Osteoblast (primary cell): ENCODE measurements around the gene CACNA1F. TPM values are rescaled to one million over a fixed set of nuclear protein-coding genes. Genes with fewer than 3 reads are reported as not detected.

Experiments
- DNase-seq: peaks from one replicate; pipeline ENCODE4 v3.0.0; 2011; ENCODE audit warnings: low spot score, mixed read lengths; ENCODE audit not compliant: insufficient read length; ENCODE audit errors: missing footprints
- H2AFZ ChIP-seq: 2 replicates; pipeline ENCODE4 v1.6.0; 2011; ENCODE audit warnings: mild to moderate bottlenecking, low read length
- H3K27ac ChIP-seq: 2 replicates; pipeline ENCODE4 v1.5.1; 2011; ENCODE audit warnings: mild to moderate bottlenecking, low read depth, low read length, moderate library complexity
- H3K27me3 ChIP-seq: 2 replicates; pipeline ENCODE4 v1.6.0; 2012; ENCODE audit warnings: mild to moderate bottlenecking, control low read depth, inconsistent platforms, low read length, moderate library complexity; ENCODE audit not compliant: insufficient read depth
- H3K36me3 ChIP-seq: 2 replicates; pipeline ENCODE4 v1.5.1; 2011; ENCODE audit warnings: mild to moderate bottlenecking, low read length, control low read depth, moderate library complexity; ENCODE audit not compliant: insufficient read depth
- H3K4me1 ChIP-seq: 2 replicates; pipeline ENCODE4 v1.5.1; 2011; ENCODE audit warnings: mild to moderate bottlenecking, low read length, control low read depth, moderate library complexity; ENCODE audit not compliant: insufficient read depth
- H3K4me2 ChIP-seq: 2 replicates; pipeline ENCODE4 v1.6.0; 2011; ENCODE audit warnings: mild to moderate bottlenecking, low read length; ENCODE audit not compliant: insufficient read depth
- H3K4me3 ChIP-seq: fragments of 200-600 bp; sonication (generic); 3 replicates; pipeline ENCODE4 v1.5.1; 2012; ENCODE audit warnings: mild to moderate bottlenecking, low read length, inconsistent platforms; ENCODE audit not compliant: insufficient read depth
- H3K79me2 ChIP-seq: 2 replicates; pipeline ENCODE4 v1.6.0; 2012; ENCODE audit warnings: mild to moderate bottlenecking, low read length, control low read depth, inconsistent platforms; ENCODE audit not compliant: insufficient read depth
- H3K9me3 ChIP-seq: 2 replicates; pipeline ENCODE4 v1.5.1; 2011; ENCODE audit warnings: low read depth, low read length, control low read depth
- H4K20me1 ChIP-seq: 2 replicates; pipeline ENCODE4 v1.6.0; 2012; ENCODE audit warnings: mild to moderate bottlenecking, low read length, control low read depth; ENCODE audit not compliant: insufficient read depth
- total RNA-seq: library from RNA; depleted of rRNA; stranded (reverse); fragments of >200 nt; gene quantifications from 2 replicates; pipeline ENCODE4 v1.2.3, GENCODE V29; 2012
- TF ChIP-seq, protein P1 (sequence below): IDR thresholded peaks from 2 replicates; pipeline ENCODE4 v1.5.1; 2011; ENCODE audit warnings: mild to moderate bottlenecking, low read depth, low read length, moderate library complexity; ENCODE audit errors: extremely low read depth

The CACNA1F gene
- total RNA-seq, 1 donor, result not detected

DNA sequence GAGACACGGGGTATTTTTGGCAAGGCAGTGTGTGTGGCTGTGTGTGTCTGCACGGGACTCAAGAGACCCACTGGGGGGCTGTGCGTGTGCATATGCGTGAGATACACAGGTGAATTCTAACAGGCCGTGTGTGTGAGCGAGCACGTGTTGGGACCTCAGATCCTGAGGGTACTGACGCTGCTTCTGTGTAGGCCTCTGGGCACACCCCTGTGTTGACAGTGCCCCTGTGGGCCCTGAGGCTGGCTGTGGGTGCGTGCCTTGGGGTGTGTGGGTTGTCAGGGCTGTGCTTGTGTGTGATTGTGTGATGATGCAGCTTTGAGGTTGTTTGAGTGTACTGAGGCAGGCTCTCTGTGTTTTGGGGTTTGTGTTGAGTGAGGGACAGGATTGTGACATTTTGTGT is 17.4 kb upstream of the CACNA1F start:
- no peaks in the 10 kb centered on the region for H3K9me3 ChIP-seq
- H3K79me2 ChIP-seq, result no peaks in the 10 kb centered on the region
- no peak overlapping the region for H3K27ac ChIP-seq
- no peaks in the 10 kb centered on the region for H3K4me1 ChIP-seq
- no peak overlapping the region for H2AFZ ChIP-seq
- H4K20me1 ChIP-seq, result no peaks in the 10 kb centered on the region
- TF ChIP-seq, protein P1, sequence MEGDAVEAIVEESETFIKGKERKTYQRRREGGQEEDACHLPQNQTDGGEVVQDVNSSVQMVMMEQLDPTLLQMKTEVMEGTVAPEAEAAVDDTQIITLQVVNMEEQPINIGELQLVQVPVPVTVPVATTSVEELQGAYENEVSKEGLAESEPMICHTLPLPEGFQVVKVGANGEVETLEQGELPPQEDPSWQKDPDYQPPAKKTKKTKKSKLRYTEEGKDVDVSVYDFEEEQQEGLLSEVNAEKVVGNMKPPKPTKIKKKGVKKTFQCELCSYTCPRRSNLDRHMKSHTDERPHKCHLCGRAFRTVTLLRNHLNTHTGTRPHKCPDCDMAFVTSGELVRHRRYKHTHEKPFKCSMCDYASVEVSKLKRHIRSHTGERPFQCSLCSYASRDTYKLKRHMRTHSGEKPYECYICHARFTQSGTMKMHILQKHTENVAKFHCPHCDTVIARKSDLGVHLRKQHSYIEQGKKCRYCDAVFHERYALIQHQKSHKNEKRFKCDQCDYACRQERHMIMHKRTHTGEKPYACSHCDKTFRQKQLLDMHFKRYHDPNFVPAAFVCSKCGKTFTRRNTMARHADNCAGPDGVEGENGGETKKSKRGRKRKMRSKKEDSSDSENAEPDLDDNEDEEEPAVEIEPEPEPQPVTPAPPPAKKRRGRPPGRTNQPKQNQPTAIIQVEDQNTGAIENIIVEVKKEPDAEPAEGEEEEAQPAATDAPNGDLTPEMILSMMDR, result no peak
- DNase-seq, result peak; percentile 58
- no peaks in the 10 kb centered on the region for H3K27me3 ChIP-seq
- no peaks in the 10 kb centered on the region for H3K36me3 ChIP-seq
- H3K4me3 ChIP-seq, result no peak overlapping the region
- H3K4me2 ChIP-seq, result no peak overlapping the region

DNA sequence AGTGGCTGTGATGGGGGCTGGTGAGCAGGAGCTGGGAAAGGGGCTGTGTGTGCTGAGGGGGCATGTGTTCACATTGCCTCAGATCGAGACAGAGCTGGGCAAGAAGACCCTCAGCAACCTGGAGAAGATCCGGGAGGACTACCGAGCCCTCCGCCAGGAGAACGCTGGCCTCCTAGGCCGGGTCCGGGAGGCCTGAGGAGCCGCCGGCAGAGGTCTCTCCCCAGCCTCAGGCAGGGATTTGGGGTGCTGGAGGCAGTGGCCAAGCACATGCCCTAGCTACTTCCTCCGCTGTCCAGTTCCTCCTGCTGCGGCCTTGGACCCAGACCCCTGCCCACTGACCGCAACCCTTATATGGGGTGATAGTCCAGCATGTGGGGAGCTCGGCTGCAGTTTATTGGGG is 16.9 kb upstream of the CACNA1F start:
- TF ChIP-seq, protein P1, result no peak
- DNase-seq, result peak; percentile 64
- Histone ChIP-seq H3K4me2 (no peak overlapping the region), H3K27ac (no peak overlapping the region), H3K4me1 (no peaks in the 10 kb centered on the region), H3K4me3 (no peak overlapping the region), H4K20me1 (no peaks in the 10 kb centered on the region), H3K9me3 (no peaks in the 10 kb centered on the region), H3K79me2 (no peaks in the 10 kb centered on the region), H3K27me3 (no peaks in the 10 kb centered on the region), H3K36me3 (no peaks in the 10 kb centered on the region), H2AFZ (no peak overlapping the region)

DNA sequence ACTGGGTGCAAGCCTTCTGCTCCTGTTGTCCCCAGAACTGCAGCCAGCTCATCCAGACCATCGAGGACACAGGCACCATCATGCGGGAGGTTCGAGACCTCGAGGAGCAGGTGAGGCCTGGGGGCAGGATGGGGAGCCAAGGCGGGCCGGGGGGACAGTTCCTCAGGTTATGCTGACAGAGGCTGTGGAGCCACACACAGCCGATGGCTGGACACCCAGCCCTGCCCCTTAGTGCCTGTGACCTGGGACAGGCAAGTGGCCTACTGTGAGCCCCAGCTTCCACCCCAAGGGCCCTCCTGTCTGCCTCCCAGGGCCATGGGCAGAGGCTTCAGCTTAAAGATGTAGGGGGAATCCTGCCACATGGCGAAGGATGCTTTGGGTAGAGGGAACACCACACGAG is 16.5 kb upstream of the CACNA1F start:
- DNase-seq, result peak; percentile 62
- H3K27ac ChIP-seq, result no peak overlapping the region
- TF ChIP-seq, protein P1, result no peak

DNA sequence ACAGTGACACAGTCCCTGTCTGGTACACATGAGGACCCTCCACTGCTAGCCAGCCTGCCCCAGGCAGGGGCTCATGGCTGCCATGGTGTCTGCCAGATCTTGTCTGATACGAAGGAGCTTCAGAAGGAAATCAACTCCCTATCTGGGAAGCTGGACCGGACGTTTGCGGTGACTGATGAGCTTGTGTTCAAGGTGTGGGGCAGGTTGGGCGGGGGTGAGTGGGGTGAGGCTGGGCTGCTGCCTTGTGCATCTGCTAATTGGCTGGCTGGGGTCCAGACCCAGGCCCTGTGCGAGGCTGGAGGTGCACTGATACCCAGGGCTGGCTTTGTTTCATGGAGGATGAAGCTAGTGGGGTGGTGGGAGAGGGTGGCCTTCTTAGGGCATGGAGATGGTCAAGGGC is 15.9 kb upstream of the CACNA1F start:
- TF ChIP-seq, protein P1, result no peak
- no peaks in the 10 kb centered on the region for H3K36me3 ChIP-seq
- no peaks in the 10 kb centered on the region for H3K27me3 ChIP-seq
- no peaks in the 10 kb centered on the region for H4K20me1 ChIP-seq
- no peaks in the 10 kb centered on the region for H3K9me3 ChIP-seq
- H3K27ac ChIP-seq, result no peak overlapping the region
- no peak overlapping the region for H3K4me3 ChIP-seq
- no peak overlapping the region for H3K4me2 ChIP-seq
- no peaks in the 10 kb centered on the region for H3K4me1 ChIP-seq
- DNase-seq, result peak; percentile 22
- H2AFZ ChIP-seq, result no peak overlapping the region
- no peaks in the 10 kb centered on the region for H3K79me2 ChIP-seq

More for the DNA sequence above, 16.5 kb upstream of the CACNA1F start:
- no peaks in the 10 kb centered on the region for H3K27me3 ChIP-seq
- H3K4me1 ChIP-seq, result no peaks in the 10 kb centered on the region
- no peaks in the 10 kb centered on the region for H3K9me3 ChIP-seq
- H2AFZ ChIP-seq, result no peak overlapping the region
- no peaks in the 10 kb centered on the region for H4K20me1 ChIP-seq
- no peaks in the 10 kb centered on the region for H3K79me2 ChIP-seq
- H3K4me3 ChIP-seq, result no peak overlapping the region
- H3K4me2 ChIP-seq, result no peak overlapping the region
- no peaks in the 10 kb centered on the region for H3K36me3 ChIP-seq
